T47D (cell line): ENCODE data around the gene MGAT5B.
A peak's percentile ranks its signal among the peaks of the same experiment; 100 is the strongest.

Source experiments
- DNase-seq, 2 experiments: peaks; one replicate each; pipeline versions ENCODE4 v3.0.0 to v3.0.0-alpha.2; 2011 to 2012; ENCODE audit warnings: low read depth in 1 of 2, low spot score in 1 of 2
- JUND ChIP-seq: IDR thresholded peaks from 2 replicates; pipeline ENCODE4 v1.6.1; 2012; ENCODE audit warnings: low read depth
- in situ Hi-C: cut with HindIII; loops from 2 replicates; pipeline ENCODE4 v1.10.0; 2016; ENCODE audit warnings: low sequenced_read_pairs, low pct_unique_long_range_greater_than_20kb

The MGAT5B gene

DNA sequence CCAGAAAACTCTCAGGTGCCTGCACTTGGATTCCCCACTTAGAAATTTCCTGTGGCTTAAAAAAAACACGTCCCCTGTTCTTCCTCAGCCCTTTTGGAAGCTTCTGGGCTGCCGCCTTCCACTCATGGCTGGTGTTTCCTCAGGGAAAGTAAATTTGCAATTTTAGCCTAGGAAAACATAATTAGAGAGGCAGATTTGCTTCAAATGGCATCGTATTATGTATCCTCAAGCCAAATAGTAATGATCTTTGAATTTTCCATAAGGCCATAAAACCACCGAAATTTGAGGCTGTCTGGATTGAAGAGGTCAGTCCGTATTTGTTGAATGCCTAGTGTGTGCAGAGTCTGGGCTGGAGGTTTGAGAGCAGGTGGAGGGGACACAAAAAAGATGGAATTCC lies 17.7 kb downstream of the MGAT5B start:
- DNase-seq: no peak
- in situ Hi-C loops: loop anchor here (25.0 kb wide), 1 partner anchor 101 kb away; no protein-coding TSS in a partner anchor
- TF ChIP-seq JUND: no peak

DNA sequence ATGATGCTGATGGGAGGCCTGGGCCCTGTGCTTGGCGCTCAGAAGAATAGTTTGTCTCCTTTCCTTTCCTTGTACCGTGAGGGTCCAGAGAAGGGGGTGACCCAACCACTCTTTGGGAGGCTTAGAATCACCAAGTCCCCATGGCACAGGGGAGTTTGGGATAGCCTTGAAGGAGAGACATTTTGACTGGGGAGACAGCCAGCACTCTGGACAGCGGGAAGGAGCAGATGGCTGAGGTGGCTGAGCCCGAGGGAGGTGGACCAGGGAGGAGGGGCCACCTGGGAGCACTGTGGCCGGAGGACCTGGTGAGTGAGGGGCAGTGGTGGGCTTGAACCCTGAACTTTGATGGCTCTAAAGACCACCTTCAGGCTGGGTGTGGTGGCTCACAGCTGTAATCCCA lies 18.2 kb downstream of the MGAT5B start:
- TF ChIP-seq JUND: no peak
- in situ Hi-C loops: loop anchor here (25.0 kb wide), 1 partner anchor 101 kb away; no protein-coding TSS in a partner anchor
- DNase-seq: no peak

DNA sequence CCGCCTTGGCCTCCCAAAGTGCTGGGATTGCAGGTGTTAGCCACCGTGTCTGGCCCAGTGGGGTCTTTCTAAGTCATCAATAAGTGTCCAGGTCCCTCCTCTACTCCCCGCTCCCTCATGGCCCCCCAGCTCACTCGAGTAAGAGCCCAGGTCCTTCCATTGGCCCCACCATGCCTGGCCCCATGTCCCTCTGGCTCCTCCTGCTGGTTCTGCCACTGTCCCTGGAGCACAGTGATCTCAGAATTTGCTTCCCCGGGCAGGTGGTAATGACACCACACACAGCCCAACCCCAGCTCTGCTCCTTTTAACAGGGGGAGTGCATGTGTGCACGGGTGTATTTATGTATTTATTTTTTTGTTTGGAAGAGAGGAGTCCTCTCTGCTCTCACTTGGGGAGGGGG lies 19.6 kb downstream of the MGAT5B start:
- in situ Hi-C loops: loop anchor here (25.0 kb wide), 1 partner anchor 99 kb away; no protein-coding TSS in a partner anchor
- TF ChIP-seq JUND: no peak
- peak in 1 of 2 experiments; percentile 29 for DNase-seq

DNA sequence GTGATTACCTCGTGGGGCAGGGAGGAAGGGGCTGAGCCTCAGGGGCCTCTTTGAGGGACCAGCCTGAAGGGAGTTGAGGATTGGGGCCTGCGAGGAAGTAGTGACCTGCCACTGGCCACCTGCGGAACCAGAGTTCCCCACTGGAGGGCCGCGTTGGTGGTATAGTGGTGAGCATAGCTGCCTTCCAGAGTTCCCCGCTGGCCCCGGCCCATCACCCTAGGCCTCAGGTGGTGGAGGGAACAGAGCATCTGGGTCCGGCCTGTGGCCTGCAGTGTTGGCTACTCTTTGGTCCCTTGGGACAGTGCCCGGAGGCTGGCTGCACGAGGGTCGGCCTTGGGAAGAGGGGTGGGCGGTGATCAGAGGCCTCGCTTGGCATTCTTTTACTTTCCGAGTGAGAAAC lies 20.5 kb downstream of the MGAT5B start:
- in situ Hi-C loops: loop anchor here (25.0 kb wide), 1 partner anchor 99 kb away; no protein-coding TSS in a partner anchor
- no peak for DNase-seq
- no peak for TF ChIP-seq JUND

DNA sequence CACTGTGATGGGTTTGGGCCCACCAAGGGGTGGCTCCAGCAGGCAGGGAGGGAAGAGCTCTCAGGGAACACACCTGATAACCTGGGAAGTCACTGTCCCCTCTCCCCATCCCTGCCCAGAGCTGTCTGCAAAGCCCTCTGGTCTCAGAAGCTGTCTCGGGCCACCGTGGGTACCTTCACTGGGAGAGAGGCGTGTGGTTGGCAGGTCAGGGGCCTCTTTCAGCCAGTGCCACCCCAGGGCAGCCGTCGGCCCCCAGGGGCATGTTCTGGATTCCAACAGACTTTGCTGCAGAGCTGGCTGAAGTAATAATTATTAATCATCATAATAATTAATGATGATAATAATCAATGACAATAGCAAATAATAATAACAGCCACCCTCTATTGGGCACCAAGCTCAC lies 21.1 kb downstream of the MGAT5B start:
- DNase-seq: no peak
- in situ Hi-C loops: loop anchor here (25.0 kb wide), 1 partner anchor 98 kb away; no protein-coding TSS in a partner anchor
- no peak for TF ChIP-seq JUND

DNA sequence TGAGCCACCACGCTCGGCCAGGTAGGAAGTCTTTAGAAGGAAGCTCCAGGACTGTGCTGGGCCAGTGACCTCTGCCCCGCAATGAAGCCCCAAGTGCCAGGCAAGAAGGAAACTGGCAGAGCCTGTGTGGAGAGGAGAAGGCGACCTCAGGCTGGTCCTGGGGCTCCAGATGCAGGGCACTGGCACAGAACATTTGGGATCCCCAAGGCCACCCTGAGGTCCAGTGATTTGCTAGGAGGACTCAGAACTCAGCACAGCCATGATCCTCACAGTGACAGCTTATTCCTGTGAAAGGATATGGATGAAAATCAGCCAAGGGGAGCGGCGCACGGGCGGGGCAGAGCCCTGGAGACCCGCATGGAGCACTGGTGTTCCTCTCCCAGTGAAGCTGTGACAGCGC lies 24.1 kb downstream of the MGAT5B start:
- no peak for TF ChIP-seq JUND
- in situ Hi-C loops: loop anchor here (25.0 kb wide), 1 partner anchor 95 kb away; no protein-coding TSS in a partner anchor
- no peak for DNase-seq

DNA sequence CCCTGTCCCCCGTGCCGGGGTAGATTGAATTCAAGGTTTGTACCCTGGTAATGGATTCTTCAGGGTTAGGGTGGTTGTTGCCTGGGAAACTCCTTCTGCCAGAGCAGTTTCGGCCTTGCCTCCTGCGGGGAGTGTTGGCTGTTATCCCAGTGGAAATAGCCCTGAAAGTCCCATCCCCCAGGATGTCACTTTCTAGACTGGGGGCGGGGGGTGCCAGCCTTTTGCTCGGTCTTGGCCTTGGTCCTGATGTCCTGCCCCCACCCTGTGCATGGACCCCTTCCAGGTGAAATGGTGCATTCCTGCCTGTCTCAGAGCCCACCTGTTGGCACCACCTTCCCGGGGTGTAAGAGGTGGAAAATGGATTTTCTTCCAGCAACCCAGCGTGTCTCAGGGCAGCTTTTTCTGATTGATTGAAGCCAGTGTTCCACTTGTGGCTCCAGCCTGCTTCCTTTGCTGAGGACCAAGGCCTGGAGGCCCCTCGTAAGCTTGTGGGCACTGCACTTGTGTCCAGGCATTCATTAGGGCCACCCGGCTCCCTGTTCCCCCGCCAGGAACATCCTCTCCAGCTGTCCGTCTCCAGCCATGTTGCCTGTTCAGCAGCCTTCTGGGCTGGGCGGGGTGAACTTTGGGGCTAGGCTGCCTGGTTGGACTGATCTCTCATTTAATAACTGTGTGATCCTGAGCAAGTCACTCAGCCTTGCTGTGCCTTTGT lies 25.6 kb downstream of the MGAT5B start:
- in situ Hi-C loops: loop anchor here (25.0 kb wide), 1 partner anchor 94 kb away; no protein-coding TSS in a partner anchor
- DNase-seq: no peak
- no peak for TF ChIP-seq JUND

DNA sequence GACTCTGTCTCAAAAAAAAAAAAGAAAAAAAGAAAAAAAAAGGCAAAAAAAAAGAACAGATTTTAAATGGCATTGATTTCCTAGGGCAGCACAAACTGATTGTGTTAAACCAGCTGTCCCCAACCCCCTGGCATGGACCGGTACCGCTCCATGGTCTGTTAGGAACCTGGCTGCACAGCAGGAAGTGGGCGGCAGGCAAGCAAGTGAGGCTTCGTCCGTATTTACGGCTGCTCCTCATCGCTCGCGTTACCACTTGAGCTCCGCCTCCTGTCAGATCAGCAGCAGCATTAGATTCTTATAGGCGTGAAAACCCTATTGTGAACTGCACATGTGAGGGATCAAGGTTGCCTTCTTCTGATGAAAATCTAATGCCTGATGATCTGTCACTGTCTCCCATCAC lies 26.6 kb downstream of the MGAT5B start:
- in situ Hi-C loops: loop anchor here (25.0 kb wide), 1 partner anchor 92 kb away; no protein-coding TSS in a partner anchor
- no peak for TF ChIP-seq JUND
- no peak for DNase-seq

DNA sequence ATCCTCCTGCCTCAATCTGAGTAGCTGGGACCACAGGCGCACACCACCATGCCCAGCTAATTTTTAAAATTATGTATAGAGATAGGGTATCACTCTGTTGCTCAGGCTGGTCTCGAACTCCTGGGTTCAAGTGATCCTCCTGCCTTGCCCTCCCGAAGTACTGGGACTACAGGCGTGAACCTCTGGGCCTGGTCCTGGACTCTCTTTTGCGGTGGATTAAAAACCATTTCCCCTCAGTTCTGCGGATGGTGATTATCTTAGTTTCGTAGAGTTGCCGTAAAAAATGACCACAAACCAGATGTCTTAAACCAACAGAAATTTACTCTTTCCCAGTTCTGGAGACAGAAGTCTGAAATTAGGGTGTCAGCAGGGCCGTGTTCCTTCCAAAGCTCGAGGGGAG lies 28.8 kb downstream of the MGAT5B start:
- no peak for TF ChIP-seq JUND
- no peak for DNase-seq
- in situ Hi-C loops: loop anchor here (25.0 kb wide), 1 partner anchor 90 kb away; no protein-coding TSS in a partner anchor

DNA sequence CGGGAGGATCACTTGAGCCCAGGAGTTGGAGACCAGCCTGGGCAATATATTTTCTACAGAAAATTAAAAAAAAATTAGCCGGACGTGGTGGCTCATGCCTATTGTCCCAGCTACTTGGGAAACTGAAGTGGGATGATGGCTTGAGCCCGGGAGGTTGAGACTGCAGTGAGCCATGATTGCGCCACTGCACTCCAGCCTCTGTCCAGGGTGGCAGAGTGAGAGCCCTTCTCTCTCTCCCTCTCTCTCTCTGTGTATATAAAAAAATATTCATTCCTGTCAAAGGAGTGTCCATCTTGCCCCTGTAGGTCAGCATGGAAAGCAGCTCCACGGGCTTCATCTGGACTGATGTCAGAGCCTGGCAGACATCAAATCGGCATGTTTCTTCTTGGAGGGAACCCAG lies 31.2 kb downstream of the MGAT5B start:
- DNase-seq: no peak
- in situ Hi-C loops: loop anchor here (25.0 kb wide), 1 partner anchor 88 kb away; no protein-coding TSS in a partner anchor
- TF ChIP-seq JUND: no peak

DNA sequence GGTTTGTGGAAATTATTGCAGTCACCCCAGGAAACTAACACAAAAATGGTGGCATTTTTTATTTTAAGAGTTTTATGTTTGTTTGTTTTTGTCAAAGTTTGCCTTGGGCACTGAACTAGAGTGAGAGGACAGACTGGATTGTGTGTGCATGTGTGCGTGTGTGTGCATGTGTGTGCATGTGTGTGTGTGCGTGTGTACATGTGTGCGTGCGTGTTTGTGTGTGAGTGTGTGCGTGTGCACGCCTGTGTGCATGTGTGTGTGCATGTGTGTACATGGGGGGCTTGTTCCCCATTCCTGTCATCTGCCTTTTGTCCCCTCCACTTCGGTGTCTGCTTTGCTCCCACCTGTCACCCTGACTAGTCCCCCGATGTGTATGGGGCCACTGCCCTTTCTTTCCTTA lies 32.5 kb downstream of the MGAT5B start:
- no peak for TF ChIP-seq JUND
- DNase-seq: no peak
- in situ Hi-C loops: no loop called here

DNA sequence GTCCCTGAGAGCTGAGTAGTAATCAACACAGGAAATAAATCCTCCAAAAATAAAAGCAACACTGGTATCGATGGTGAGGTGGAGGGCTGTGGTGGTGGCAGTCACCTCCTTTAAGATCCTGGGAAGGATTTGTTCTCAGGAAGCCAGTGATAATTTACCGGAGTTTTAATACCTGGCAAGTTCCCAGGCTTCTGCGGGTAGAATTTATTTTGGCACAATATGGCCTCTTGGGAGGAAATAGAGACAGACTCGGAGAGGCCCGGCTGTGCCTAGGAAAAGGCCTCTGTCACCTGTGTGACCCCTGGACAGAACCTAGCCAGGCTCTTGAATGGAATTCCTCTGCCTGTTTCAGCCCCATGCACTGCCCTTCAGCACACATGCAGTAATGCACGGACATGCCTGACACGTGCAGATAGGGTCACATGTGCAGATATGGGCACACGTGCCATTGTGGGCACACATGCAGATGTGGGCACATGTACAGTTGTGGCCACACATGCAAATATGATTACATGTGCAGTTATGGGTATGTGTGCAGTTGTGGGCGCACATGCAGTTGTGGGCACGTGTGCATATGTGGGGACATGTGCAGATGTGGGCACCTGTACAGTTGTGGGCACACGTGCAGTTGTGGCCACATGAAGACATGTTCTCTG lies 33.5 kb downstream of the MGAT5B start:
- in situ Hi-C loops: no loop called here
- no peak for TF ChIP-seq JUND
- DNase-seq: no peak

DNA sequence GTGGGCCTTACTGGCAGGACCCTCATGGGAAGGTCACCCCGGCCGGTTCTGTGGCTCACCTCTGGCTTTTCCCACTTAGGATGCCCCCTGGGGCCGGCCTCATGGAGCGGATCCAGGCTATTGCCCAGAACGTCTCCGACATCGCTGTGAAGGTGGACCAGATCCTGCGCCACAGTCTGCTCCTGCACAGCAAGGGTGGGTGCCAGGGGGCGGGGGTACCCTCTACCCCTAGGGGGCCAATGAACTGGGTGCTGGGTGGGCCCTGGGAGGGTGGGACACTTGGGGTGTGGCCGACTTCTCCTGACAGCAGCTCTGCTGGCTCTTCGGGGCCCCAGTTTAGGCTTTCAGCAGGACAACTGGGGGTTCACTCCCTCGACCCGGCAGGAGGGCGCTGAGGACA lies 34.3 kb downstream of the MGAT5B start:
- DNase-seq: no peak
- TF ChIP-seq JUND: no peak
- in situ Hi-C loops: no loop called here
